K562 (cell line): ENCODE measurements around the gene MYH7.

Source experiments
- CREB1 ChIP-seq, 2 experiments: sonication (generic) in 1 of 2; formaldehyde crosslinking in 1 of 2; IDR thresholded peaks; 2 replicates each; pipeline versions ENCODE4 v1.6.1 to v1.8.0; 2012 to 2022; ENCODE audit warnings: inconsistent platforms in 1 of 2, mild to moderate bottlenecking in 1 of 2, missing genetic modification reagents in 1 of 2, moderate library complexity in 1 of 2
- FOXJ3 ChIP-seq: sonication (generic); formaldehyde crosslinking; IDR thresholded peaks from 2 replicates; pipeline ENCODE4 v1.4.0; 2020; ENCODE audit warnings: mild to moderate bottlenecking, missing genetic modification reagents
- NR2C2 ChIP-seq, 2 experiments: fragments of 200-800 bp in 1 of 2; sonication (Bioruptor generic) in 1 of 2; sonication (generic) in 1 of 2; formaldehyde crosslinking in 1 of 2; IDR thresholded peaks; 2 replicates each; pipeline versions ENCODE4 v1.6.1 to v1.8.0; 2016 to 2022; ENCODE audit warnings: mild to moderate bottlenecking in 1 of 2, missing compliant biosample characterization in 1 of 2, missing genetic modification characterization in 1 of 2, missing genetic modification reagents in 1 of 2
- RBM25 ChIP-seq: fragments of 200-400 bp; formaldehyde crosslinking; IDR thresholded peaks from 2 replicates; pipeline ENCODE4 v1.6.1; 2018; ENCODE audit warnings: low read length, low read depth, moderate library complexity; ENCODE audit not compliant: severe bottlenecking
- SRSF1 ChIP-seq: fragments of 200-400 bp; formaldehyde crosslinking; IDR thresholded peaks from 2 replicates; pipeline ENCODE4 v1.6.1; 2017; ENCODE audit warnings: mild to moderate bottlenecking, low read depth, low read length, moderate library complexity
- ZFP36 ChIP-seq: fragments of 150-350 bp; IDR thresholded peaks from 2 replicates; pipeline ENCODE4 v1.6.1; 2018; ENCODE audit warnings: low read length, low read depth; ENCODE audit not compliant: partially characterized antibody
- TF ChIP-seq, protein P1 (sequence below), 3 experiments: IDR thresholded peaks in 2 of 3; conservative IDR thresholded peaks in 1 of 3; 2 replicates each; pipeline ENCODE4 v1.5.1; 2011 to 2012; ENCODE audit warnings: low read length in 3 of 3, mild to moderate bottlenecking in 3 of 3, control low read depth in 2 of 3, improper control_type of control experiment in 1 of 3, inconsistent platforms in 1 of 3, low read depth in 1 of 3, mixed read lengths in 1 of 3, moderate library complexity in 1 of 3; ENCODE audit not compliant: insufficient read depth in 2 of 3
- TF ChIP-seq, protein P2 (sequence below): sonication (generic); formaldehyde crosslinking; IDR thresholded peaks from 2 replicates; pipeline ENCODE4 v1.8.1; 2022; ENCODE audit warnings: missing genetic modification reagents

DNA sequence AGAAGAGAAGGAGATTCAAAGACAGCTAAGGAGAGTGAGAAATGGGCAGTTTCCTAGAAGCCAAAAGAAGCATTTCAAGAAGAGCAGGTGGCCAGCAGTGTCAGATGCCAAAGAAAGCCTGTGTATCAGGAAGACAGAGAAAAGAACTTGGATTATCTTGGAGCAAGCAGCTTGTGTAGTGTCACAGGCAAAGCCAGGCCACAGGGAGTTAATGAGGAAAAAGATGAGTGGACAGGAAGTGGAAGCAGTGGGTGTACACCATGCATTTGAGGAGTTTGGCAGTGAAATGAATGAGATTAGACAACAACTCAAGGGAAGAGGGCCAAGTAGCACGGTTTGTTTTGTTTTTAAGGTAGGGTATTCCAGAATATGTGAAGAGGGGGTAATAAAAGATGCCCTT is 5.6 kb upstream of the MYH7 start:
- TF ChIP-seq SRSF1, result no peak
- TF ChIP-seq, protein P1, sequence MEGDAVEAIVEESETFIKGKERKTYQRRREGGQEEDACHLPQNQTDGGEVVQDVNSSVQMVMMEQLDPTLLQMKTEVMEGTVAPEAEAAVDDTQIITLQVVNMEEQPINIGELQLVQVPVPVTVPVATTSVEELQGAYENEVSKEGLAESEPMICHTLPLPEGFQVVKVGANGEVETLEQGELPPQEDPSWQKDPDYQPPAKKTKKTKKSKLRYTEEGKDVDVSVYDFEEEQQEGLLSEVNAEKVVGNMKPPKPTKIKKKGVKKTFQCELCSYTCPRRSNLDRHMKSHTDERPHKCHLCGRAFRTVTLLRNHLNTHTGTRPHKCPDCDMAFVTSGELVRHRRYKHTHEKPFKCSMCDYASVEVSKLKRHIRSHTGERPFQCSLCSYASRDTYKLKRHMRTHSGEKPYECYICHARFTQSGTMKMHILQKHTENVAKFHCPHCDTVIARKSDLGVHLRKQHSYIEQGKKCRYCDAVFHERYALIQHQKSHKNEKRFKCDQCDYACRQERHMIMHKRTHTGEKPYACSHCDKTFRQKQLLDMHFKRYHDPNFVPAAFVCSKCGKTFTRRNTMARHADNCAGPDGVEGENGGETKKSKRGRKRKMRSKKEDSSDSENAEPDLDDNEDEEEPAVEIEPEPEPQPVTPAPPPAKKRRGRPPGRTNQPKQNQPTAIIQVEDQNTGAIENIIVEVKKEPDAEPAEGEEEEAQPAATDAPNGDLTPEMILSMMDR (IDR thresholded peaks at IDR 0.05 in 2 of 3, conservative IDR thresholded peaks at IDR 0.05 in 1 of 3; ENCODE audit: insufficient read depth in 2 of 3, low read depth in 1 of 3, low read length in 3 of 3), result no peak
- no peak for TF ChIP-seq CREB1 (IDR thresholded peaks at IDR 0.05)
- TF ChIP-seq CREB1 (CRISPR knock-in tag; IDR thresholded peaks at IDR 0.05), result no peak
- TF ChIP-seq FOXJ3 (CRISPR knock-in tag), result no peak
- TF ChIP-seq, protein P2, sequence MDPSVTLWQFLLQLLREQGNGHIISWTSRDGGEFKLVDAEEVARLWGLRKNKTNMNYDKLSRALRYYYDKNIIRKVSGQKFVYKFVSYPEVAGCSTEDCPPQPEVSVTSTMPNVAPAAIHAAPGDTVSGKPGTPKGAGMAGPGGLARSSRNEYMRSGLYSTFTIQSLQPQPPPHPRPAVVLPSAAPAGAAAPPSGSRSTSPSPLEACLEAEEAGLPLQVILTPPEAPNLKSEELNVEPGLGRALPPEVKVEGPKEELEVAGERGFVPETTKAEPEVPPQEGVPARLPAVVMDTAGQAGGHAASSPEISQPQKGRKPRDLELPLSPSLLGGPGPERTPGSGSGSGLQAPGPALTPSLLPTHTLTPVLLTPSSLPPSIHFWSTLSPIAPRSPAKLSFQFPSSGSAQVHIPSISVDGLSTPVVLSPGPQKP (CRISPR knock-in tag), result no peak
- TF ChIP-seq RBM25, result no peak
- TF ChIP-seq NR2C2 (CRISPR knock-in tag; IDR thresholded peaks at IDR 0.05), result no peak
- TF ChIP-seq NR2C2 (tag; IDR thresholded peaks at IDR 0.05), result no peak
- no peak for TF ChIP-seq ZFP36
